Skeletal muscle satellite cell (primary cell): ENCODE results near the gene FOXL2NB. TPM values are rescaled to one million over a fixed set of nuclear protein-coding genes. Genes with fewer than 3 reads are reported as not detected.

Experiments used
- H3K27me3 ChIP-seq: 2 replicates; pipeline ENCODE4 v1.7.0; 2013; ENCODE audit warnings: low read length; ENCODE audit not compliant: control insufficient read depth, insufficient read depth
- H3K36me3 ChIP-seq: 2 replicates; pipeline ENCODE4 v1.7.0; 2013; ENCODE audit warnings: mild to moderate bottlenecking, control low read depth, low read length; ENCODE audit not compliant: insufficient read depth
- H3K4me1 ChIP-seq: 2 replicates; pipeline ENCODE4 v1.7.0; 2013; ENCODE audit warnings: low read length; ENCODE audit not compliant: control insufficient read depth, insufficient read depth
- H3K4me2 ChIP-seq: 2 replicates; pipeline ENCODE4 v1.7.0; 2013; ENCODE audit warnings: mild to moderate bottlenecking, low read length
- H3K4me3 ChIP-seq: 2 replicates; pipeline ENCODE4 v1.7.0; 2013; ENCODE audit warnings: low read length
- H3K9ac ChIP-seq: 2 replicates; pipeline ENCODE4 v1.7.0; 2013; ENCODE audit warnings: mild to moderate bottlenecking, low read depth, low read length, moderate library complexity
- H3K9me3 ChIP-seq: replicated peaks from 2 replicates; pipeline ENCODE4 v1.7.0; 2013; ENCODE audit warnings: mild to moderate bottlenecking, control low read depth, low read length
- total RNA-seq: library from RNA; depleted of rRNA; stranded (reverse); fragments of >200 nt; gene quantifications from 2 replicates; pipeline ENCODE4 v1.2.3, GENCODE V29; 2012; rRNA removed

The FOXL2NB gene
- under 0.01 TPM in 1 of 2 replicates, not detected in the other for total RNA-seq

GRCh38 chr3:138946663-138947494, at the start of gene FOXL2NB, which contains the start of gene FOXL2:
FOXL2NB (plus strand) TSS chr3:138947217; CDS start chr3:138947365, 148 bp downstream.
FOXL2 (minus strand) TSS chr3:138947137; CDS start chr3:138946722, 415 bp downstream.
- peak within 1 kb of the TSS; percentile 93 for H3K4me2 ChIP-seq
- no peaks in the 10 kb centered on the region for H3K9me3 ChIP-seq
- H3K4me3 ChIP-seq = peak within 1 kb of the TSS; percentile 61
- H3K36me3 ChIP-seq = no peaks in the 10 kb centered on the region
- H3K9ac ChIP-seq = peak within 1 kb of the TSS; percentile 68
- H3K4me1 ChIP-seq = peaks cover 19% of the 10 kb centered on the region
- H3K27me3 ChIP-seq = peaks cover 67% of the 10 kb centered on the region

- Histone ChIP-seq H3K9ac (no peak overlapping the region), H3K4me1 (peaks cover 5% of the 10 kb centered on the region), H3K9me3 (no peaks in the 10 kb centered on the region), H3K27me3 (peaks cover 3% of the 10 kb centered on the region), H3K36me3 (no peaks in the 10 kb centered on the region), H3K4me3 (no peak overlapping the region), H3K4me2 (no peak overlapping the region)
Observed at GRCh38 chr3:138898301-138898700, 48.7 kb upstream of the FOXL2NB start.

DNA sequence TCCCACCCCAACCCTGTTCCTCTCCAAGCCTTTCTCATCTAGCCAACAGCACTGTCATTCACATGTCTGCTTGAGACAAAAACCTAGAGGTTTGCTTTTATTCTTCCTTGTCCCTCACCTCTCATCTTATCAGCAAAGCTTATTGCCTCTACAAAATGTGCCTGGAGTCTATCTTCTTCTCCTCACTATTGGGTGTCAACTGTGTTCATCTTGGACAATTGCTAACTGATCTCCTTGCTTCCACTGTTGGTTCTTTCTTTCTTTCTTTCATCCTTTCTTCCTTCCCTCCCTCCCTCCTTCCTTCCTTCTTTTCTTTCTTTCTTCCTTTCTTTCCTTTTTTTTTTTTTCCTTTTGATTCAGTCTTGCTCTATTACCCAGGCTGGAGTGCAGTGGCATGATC, 48.3 kb upstream of the FOXL2NB start:
- H3K36me3 ChIP-seq = no peaks in the 10 kb centered on the region
- H3K27me3 ChIP-seq = peaks cover 3% of the 10 kb centered on the region
- H3K9ac ChIP-seq = no peak overlapping the region
- no peak overlapping the region for H3K4me2 ChIP-seq
- H3K9me3 ChIP-seq = no peaks in the 10 kb centered on the region
- no peak overlapping the region for H3K4me3 ChIP-seq
- H3K4me1 ChIP-seq = peaks cover 5% of the 10 kb centered on the region

DNA sequence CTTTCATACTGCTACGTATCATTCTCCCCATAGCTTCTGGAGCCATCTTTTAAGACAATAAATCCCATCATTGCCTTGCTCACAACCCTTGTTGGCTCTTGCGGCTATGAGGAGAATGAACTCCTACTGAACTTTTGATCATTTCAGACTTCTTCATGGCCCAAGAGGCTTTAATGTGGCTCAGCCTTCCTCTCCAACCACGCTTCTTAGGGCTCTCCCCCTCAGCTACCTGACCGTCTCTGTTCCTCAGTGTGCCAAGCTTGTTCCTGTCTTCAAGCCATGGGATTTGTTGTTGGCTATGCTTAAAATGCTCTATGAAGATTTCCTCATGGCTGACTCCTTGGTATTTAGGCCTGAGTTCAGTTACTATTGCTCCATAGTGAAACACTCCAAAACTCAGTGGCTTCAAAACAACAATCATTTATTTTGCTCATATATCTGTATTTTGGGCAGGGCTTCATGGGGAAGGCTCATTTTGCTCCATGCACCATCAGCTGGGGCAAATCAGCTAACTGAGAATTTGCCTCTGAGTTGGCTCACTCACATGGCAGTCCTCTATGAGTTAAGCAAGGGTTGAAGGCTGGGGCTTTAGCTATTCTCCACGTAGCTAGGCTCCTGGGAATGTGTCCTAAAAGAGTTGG, 47.5 kb upstream of the FOXL2NB start:
- no peaks in the 10 kb centered on the region for H3K9me3 ChIP-seq
- H3K4me2 ChIP-seq = no peak overlapping the region
- no peak overlapping the region for H3K9ac ChIP-seq
- no peak overlapping the region for H3K4me3 ChIP-seq
- H3K27me3 ChIP-seq = peaks cover 3% of the 10 kb centered on the region
- peaks cover 5% of the 10 kb centered on the region for H3K4me1 ChIP-seq
- H3K36me3 ChIP-seq = no peaks in the 10 kb centered on the region

- Histone ChIP-seq H3K4me3 (no peak overlapping the region), H3K9me3 (no peaks in the 10 kb centered on the region), H3K27me3 (peaks cover 3% of the 10 kb centered on the region), H3K4me2 (no peak overlapping the region), H3K9ac (no peak overlapping the region), H3K4me1 (peaks cover 5% of the 10 kb centered on the region), H3K36me3 (no peaks in the 10 kb centered on the region)
Observed at GRCh38 chr3:138901567-138901966, 45.5 kb upstream of the FOXL2NB start.

GRCh38 chr3:138902171-138902570, 44.8 kb upstream of the FOXL2NB start:
- Histone ChIP-seq H3K4me1 (peaks cover 5% of the 10 kb centered on the region), H3K36me3 (no peaks in the 10 kb centered on the region), H3K9me3 (no peaks in the 10 kb centered on the region), H3K4me2 (no peak overlapping the region), H3K27me3 (peaks cover 3% of the 10 kb centered on the region), H3K4me3 (no peak overlapping the region), H3K9ac (no peak overlapping the region)

DNA sequence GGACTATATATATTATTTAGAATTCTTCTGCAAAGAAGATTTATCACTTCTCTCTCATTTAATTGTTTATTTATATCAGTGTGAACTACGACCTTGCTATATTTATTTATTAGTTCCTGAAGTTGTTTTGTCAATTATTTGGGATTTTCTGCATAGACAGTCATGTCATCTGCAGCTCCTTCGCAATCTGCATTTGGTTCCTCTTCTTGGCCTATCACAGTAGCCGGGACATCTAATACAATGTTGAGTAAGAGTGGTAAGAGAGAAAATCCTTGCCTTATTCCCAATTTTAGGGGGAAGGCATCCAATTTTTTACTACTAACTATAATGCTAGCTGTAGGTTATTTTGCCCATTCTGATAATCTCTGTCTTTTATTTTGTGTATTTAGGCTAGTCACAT, 39.5 kb upstream of the FOXL2NB start:
- H3K4me3 ChIP-seq = no peak overlapping the region
- no peak overlapping the region for H3K4me2 ChIP-seq
- H3K9me3 ChIP-seq = no peaks in the 10 kb centered on the region
- no peaks in the 10 kb centered on the region for H3K4me1 ChIP-seq
- H3K9ac ChIP-seq = no peak overlapping the region
- H3K27me3 ChIP-seq = no peaks in the 10 kb centered on the region
- H3K36me3 ChIP-seq = no peaks in the 10 kb centered on the region

DNA sequence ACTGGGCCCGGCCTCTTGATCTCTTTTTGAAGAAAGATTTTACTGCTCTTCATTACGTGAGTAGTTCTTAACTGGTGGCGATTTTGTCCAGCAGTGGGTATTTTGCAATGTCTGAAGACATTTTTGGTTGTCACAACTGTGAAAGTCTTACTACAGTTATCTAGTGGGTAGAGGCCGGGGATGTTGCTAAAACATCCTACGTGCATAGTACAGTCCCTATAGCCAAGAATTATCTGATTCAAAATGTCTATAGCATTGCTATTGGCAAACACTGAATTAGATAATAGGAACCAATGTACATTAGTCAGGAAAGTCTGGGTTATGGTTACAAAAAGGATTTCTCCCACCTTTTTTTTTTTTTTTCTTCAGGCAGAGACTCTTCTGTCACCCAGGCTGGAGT, 38.2 kb upstream of the FOXL2NB start:
- H3K4me3 ChIP-seq = no peak overlapping the region
- no peaks in the 10 kb centered on the region for H3K27me3 ChIP-seq
- no peak overlapping the region for H3K9ac ChIP-seq
- no peaks in the 10 kb centered on the region for H3K36me3 ChIP-seq
- H3K4me1 ChIP-seq = no peaks in the 10 kb centered on the region
- H3K4me2 ChIP-seq = no peak overlapping the region
- H3K9me3 ChIP-seq = no peaks in the 10 kb centered on the region

DNA sequence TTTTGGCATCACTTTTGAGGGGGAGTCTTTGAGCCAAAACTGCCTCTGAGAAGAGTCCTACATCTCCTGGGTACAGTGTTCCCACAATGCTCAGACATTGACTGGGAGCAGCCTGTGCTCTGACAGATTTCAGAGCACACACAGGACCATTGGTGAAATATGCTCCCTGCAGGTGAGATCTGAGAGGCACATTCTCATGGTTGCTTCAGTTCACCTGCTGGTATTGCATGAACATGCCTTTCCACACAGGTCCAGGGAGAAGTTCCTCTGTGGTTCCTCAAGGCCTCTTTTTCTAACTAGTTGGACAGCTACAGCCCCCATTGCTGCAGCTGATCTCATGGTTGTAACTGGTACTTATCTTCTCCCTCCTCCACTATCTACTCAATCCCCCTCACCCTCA, 37.1 kb upstream of the FOXL2NB start:
- Histone ChIP-seq H3K36me3 (no peaks in the 10 kb centered on the region), H3K4me3 (no peak overlapping the region), H3K27me3 (no peaks in the 10 kb centered on the region), H3K4me2 (no peak overlapping the region), H3K9me3 (no peaks in the 10 kb centered on the region), H3K4me1 (peaks cover 3% of the 10 kb centered on the region), H3K9ac (no peak overlapping the region)

DNA sequence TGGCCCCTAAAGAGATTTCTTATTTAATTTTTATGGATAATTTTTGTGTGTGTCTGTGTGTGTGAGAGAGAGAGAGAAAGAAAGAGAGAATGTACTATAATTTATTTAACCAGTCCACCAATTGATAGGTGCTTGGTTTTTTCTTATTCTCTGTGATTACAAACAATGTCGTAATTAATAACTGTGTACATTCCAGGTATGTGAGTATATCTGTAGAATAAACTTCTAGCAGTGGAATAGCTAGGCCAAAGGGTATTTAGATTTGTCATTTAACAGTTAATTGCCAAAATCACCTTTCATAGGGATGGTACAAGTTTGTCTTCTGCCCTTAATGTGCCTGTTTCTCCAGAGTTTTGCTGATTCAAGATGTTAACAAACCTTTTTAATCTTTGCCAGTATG, 35.4 kb upstream of the FOXL2NB start:
- no peaks in the 10 kb centered on the region for H3K36me3 ChIP-seq
- no peak overlapping the region for H3K4me2 ChIP-seq
- H3K4me1 ChIP-seq = peaks cover 8% of the 10 kb centered on the region
- H3K27me3 ChIP-seq = no peaks in the 10 kb centered on the region
- H3K9ac ChIP-seq = no peak overlapping the region
- no peaks in the 10 kb centered on the region for H3K9me3 ChIP-seq
- H3K4me3 ChIP-seq = no peak overlapping the region

DNA sequence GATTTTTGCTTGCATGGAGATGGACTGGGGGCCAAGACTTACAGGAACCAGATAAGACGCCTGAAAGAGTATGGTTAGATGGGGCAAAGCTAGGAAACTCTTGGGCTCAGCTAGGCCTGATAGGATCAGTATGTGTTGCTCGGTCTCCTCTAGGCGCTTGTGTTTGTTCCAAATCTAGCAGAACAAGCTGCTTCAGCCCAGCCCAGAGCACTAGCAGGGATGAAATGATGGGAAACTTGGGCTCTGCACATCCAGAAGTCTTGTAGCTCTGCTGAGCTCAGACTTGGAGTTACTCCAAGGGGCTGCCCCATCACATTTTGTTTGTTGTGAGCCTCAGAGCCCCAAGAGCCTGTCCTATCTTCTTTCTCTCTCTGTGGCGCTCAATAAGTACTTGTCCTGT, 34.8 kb upstream of the FOXL2NB start:
- H3K27me3 ChIP-seq = no peaks in the 10 kb centered on the region
- H3K4me1 ChIP-seq = peaks cover 8% of the 10 kb centered on the region
- H3K36me3 ChIP-seq = no peaks in the 10 kb centered on the region
- no peak overlapping the region for H3K4me2 ChIP-seq
- no peaks in the 10 kb centered on the region for H3K9me3 ChIP-seq
- no peak overlapping the region for H3K4me3 ChIP-seq
- H3K9ac ChIP-seq = no peak overlapping the region
